Spleen (tissue), 11 donors: ENCODE results near the gene TFB1M. TPM values are rescaled to one million over a fixed set of nuclear protein-coding genes. Genes with fewer than 3 reads are reported as not detected.
"Not testable (repeated sequence)": the region's sequence is repeated elsewhere in the genome, so short reads cannot be mapped to it uniquely, and the experiment has no call there.

Experiments
- DNase-seq: peaks from one replicate; pipeline ENCODE4 v3.0.0-alpha.2; 2020
- H3K27ac ChIP-seq, 8 donors: fragments of 200-600 bp; sonication (generic) in 7 of 8; 1 replicate in 4 of 8; 2 replicates in 4 of 8; pipeline versions ENCODE4 v1.5.0 to v1.8.0; 2016 to 2021; ENCODE audit warnings: inconsistent platforms in 4 of 8, mild to moderate bottlenecking in 4 of 8, moderate library complexity in 1 of 8
- H3K27me3 ChIP-seq, 7 donors: fragments of 200-600 bp; sonication (generic) in 6 of 7; replicated peaks in 1 of 7; 1 replicate in 4 of 7; 2 replicates in 3 of 7; pipeline versions ENCODE4 v1.5.0 to v1.8.0; 2016 to 2021; ENCODE audit warnings: inconsistent platforms in 3 of 7, mild to moderate bottlenecking in 1 of 7
- H3K36me3 ChIP-seq, 6 donors: fragments of 200-600 bp; sonication (generic) in 5 of 6; 1 replicate in 4 of 6; 2 replicates in 2 of 6; pipeline versions ENCODE4 v1.5.0 to v1.8.0; 2016 to 2021; ENCODE audit warnings: inconsistent platforms in 2 of 6
- H3K4me1 ChIP-seq, 6 donors: fragments of 200-600 bp; sonication (generic) in 5 of 6; 1 replicate in 3 of 6; 2 replicates in 3 of 6; pipeline versions ENCODE4 v1.5.0 to v1.8.0; 2016 to 2021; ENCODE audit warnings: inconsistent platforms in 3 of 6
- H3K4me3 ChIP-seq, 8 donors: fragments of 200-600 bp; sonication (generic) in 7 of 8; 1 replicate in 4 of 8; 2 replicates in 4 of 8; pipeline versions ENCODE4 v1.5.0 to v1.8.0; 2016 to 2021; ENCODE audit warnings: inconsistent platforms in 4 of 8, mild to moderate bottlenecking in 4 of 8, moderate library complexity in 2 of 8
- H3K9me3 ChIP-seq, 8 donors: fragments of 200-600 bp; sonication (generic) in 7 of 8; 1 replicate in 4 of 8; 2 replicates in 4 of 8; pipeline versions ENCODE4 v1.5.0 to v1.8.0; 2016 to 2021; ENCODE audit warnings: inconsistent platforms in 4 of 8
- CTCF ChIP-seq, 11 experiments: fragments of 200-600 bp in 7 of 11; fragments of 450-650 bp in 4 of 11; sonication (generic) in 4 of 11; IDR thresholded peaks in 8 of 11; conservative IDR thresholded peaks in 3 of 11; 1 replicate in 7 of 11; 2 replicates in 4 of 11; pipeline versions ENCODE4 v1.4.0 to v1.8.0; 2016 to 2021; ENCODE audit warnings: antibody characterized with exemption in 11 of 11, inconsistent platforms in 4 of 11, mild to moderate bottlenecking in 1 of 11
- POLR2A ChIP-seq, 3 donors: fragments of 450-650 bp; IDR thresholded peaks; one replicate each; pipeline ENCODE4 v1.5.1; 2017; ENCODE audit warnings: antibody characterized with exemption in 3 of 3, mild to moderate bottlenecking in 1 of 3
- POLR2AphosphoS5 ChIP-seq, 3 donors: sonication (generic); formaldehyde crosslinking; IDR thresholded peaks; one replicate each; pipeline ENCODE4 v1.5.1; 2017; ENCODE audit warnings: antibody characterized with exemption in 3 of 3
- WGBS, 5 donors: extraction: QIAGEN DNeasy Blood & Tissue Kit in 3 of 5; methylation state at CpG; one replicate each; pipeline versions ENCODE4 v1.1.5 to v1.1.7; 2013 to 2018; 5-methylcytosine and 5-hydroxymethylcytosine counted together
- intact Hi-C: fragments of 100-400 bp; cut with DNase I; formaldehyde crosslinking; loops from one replicate; pipeline ENCODE4 v1.15.0; 2023; ENCODE audit warnings: low total_unique reads
- polyA plus RNA-seq, 3 donors: library from polyadenylated mRNA; stranded (reverse); fragments of 200-250 nt; gene quantifications; one replicate each; pipeline ENCODE4 v1.2.1, GENCODE V29; 2013
- total RNA-seq, 7 donors: library from RNA; depleted of rRNA in 3 of 7; stranded (reverse); fragments of >200 nt in 3 of 7; fragmentation: NEBNext Ultra II Directional in 4 of 7; extraction: Animal tissue kit (Norgen Biotek cat#: 25700) in 4 of 7; gene quantifications; one replicate each; pipeline versions ENCODE4 v1.1.0 to v1.2.1, GENCODE V29; 2016 to 2021
- donor health status: healthy with polysubstance abuse.
- donor health status: DM: no; HTN: no; CAD: no; lungs with moderate emphysema.
- donor health status: DM: no; HTN: no; CAD: no.
- donor health status: Bipolar disorder and iron deficiency.
- donor health status: healthy.
- donor health status: DM: no; HTN: no; CAD: no.
- donor health status: DM: yes; HTN: yes; CAD: no.

The TFB1M gene
- total and polyA plus RNA-seq, 10 donors: 11.4 to 39.2 (median 21.0) TPM

DNA sequence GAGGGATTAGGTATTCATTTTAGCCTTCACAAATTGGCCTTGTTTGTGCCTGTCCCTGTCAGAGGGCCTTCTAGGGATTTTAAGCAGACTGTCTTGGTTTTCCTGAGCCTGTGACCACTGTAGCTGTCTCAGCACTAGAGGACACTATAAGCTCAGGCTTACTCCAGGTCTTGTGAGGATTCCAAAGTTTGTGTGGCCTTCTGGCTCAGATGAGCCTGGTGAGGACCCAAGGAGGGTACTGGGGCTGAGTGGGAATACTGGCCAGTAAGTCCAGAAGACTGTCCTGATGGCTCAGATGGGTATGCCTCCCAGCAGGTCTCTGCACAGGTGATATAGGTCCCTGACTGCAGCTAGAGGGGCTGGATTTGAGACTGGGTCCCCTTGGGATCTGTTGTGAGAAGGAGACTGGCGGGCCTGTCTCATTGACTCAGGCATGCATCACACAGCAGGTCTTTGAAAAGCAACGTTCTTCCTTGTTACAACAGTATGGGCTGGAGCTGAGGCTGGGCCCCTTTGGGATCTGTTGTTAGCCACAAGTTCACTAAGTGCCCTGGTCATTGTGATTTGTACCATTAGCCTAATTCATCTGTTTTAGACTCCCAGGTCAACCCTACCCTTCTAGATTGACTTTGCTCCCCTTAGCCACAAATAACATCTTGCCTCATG is 26.3 kb upstream of the TFB1M start:
- Histone ChIP-seq H3K9me3 (peaks cover 0 to 46% (median 24%) of the 10 kb centered on the region in 8 donors), H3K36me3 (no peaks in the 10 kb centered on the region), H3K4me1 (no peaks in the 10 kb centered on the region), H3K27ac (no peak overlapping the region), H3K4me3 (no peak overlapping the region), H3K27me3 (no peaks in the 10 kb centered on the region)
- DNase-seq: no peak
- WGBS, 5 donors: 17 to 100% (median 74%) methylated on average over 1 to 2 of the region's 2 CpGs
- intact Hi-C loops: no loop called here
- no peak for TF ChIP-seq CTCF (IDR thresholded peaks at IDR 0.05 in 8 of 11, conservative IDR thresholded peaks at IDR 0.05 in 3 of 11)
- no peak for TF ChIP-seq POLR2A (IDR thresholded peaks at IDR 0.05)
- no peak for TF ChIP-seq POLR2AphosphoS5 (IDR thresholded peaks at IDR 0.05)

DNA sequence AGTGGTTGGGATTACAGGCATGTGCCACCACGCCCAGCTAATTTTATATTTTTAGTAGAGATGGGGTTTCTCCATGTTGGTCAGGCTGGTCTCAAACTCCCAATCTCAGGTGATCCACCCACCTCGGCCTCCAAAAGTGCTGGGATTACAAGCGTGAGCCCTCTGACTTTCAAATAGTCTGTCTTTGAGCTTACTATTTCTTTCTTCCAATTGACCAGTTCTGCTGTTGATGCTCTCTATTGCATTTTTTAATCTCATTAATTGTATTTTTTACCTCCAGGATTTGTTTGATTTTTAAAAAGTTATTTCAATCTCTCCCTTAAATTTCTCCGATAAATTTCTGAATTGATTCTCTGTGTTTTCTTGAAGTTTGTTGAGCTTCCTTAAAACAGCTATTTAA is 25.6 kb upstream of the TFB1M start:
- intact Hi-C loops, H3K4me1 ChIP-seq, DNase-seq, H3K27me3 ChIP-seq, H3K36me3 ChIP-seq, H3K27ac ChIP-seq, H3K4me3 ChIP-seq: not testable (repeated sequence)
- 71 to 97% (median 86%) methylated on average over 4 of the region's 4 CpGs for WGBS, 5 donors
- H3K9me3 ChIP-seq: peaks cover 0 to 41% (median 21%) of the 10 kb centered on the region in 8 donors

DNA sequence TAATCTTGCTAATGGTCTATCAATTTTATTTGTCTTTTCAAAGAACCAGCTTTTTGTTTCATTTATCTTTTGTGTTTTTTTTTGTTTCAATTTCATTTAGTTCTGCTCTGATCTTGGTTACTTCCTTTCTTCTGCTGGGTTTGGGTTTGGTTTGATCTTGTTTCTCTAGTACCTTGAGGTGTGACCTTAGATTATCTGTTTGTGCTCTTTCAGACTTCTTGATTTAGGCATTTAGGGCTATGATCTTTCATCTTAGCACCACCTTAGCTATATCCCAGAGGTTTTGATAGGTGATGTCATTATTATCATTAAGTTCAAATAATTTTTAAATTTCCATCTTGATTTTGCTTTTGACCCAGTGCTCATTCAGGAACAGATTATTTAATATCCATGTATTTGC is 24.0 kb upstream of the TFB1M start:
- H3K4me3 ChIP-seq, H3K27me3 ChIP-seq, DNase-seq, intact Hi-C loops, H3K36me3 ChIP-seq, H3K27ac ChIP-seq: not testable (repeated sequence)
- peaks cover 0 to 41% (median 21%) of the 10 kb centered on the region in 8 donors for H3K9me3 ChIP-seq
- H3K4me1 ChIP-seq: peaks cover 0 to 10% (median 1%) of the 10 kb centered on the region in 6 donors

DNA sequence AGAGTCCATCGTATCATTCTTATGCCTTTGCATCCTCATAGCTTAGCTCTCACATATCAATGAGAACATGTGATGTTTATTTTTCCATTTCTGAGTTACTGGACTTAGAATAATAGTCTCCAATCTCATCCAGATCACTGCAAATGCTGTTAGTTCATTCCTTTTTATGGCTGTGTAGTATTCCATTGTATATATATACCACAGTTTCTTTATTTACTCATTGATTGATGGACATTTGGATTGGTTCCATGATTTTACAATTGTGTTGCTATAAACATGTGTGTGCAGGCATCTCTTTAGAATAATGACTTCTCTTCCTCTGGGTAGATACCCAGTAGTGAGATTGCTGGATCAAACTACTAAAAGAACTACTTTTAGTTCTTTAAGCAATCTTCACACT is 21.0 kb upstream of the TFB1M start:
- Histone ChIP-seq H3K9me3 (peaks cover 0 to 32% (median 15%) of the 10 kb centered on the region in 8 donors), H3K27me3 (no peaks in the 10 kb centered on the region), H3K36me3 (no peaks in the 10 kb centered on the region), H3K4me1 (peaks cover 0 to 14% (median 1%) of the 10 kb centered on the region in 6 donors), H3K27ac (no peak overlapping the region), H3K4me3 (no peak overlapping the region)
- TF ChIP-seq POLR2A (IDR thresholded peaks at IDR 0.05): no peak
- TF ChIP-seq POLR2AphosphoS5 (IDR thresholded peaks at IDR 0.05): no peak
- no peak for TF ChIP-seq CTCF (IDR thresholded peaks at IDR 0.05 in 8 of 11, conservative IDR thresholded peaks at IDR 0.05 in 3 of 11)
- intact Hi-C loops: no loop called here
- no peak for DNase-seq
- 90 to 100% (median 98%) methylated on average over 1 of the region's 1 CpG for WGBS, 5 donors

- H3K27me3 ChIP-seq, intact Hi-C loops, H3K27ac ChIP-seq, H3K4me3 ChIP-seq, DNase-seq, H3K36me3 ChIP-seq: not testable (repeated sequence)
- H3K9me3 ChIP-seq: peaks cover 0 to 20% (median 4%) of the 10 kb centered on the region in 8 donors
- H3K4me1 ChIP-seq: peaks cover 0 to 14% (median 1%) of the 10 kb centered on the region in 6 donors
- WGBS, 5 donors: 90 to 94% (median 93%) methylated on average over 7 of the region's 7 CpGs
Measured at GRCh38 chr6:155334073-155334472, 19.8 kb upstream of the TFB1M start.

DNA sequence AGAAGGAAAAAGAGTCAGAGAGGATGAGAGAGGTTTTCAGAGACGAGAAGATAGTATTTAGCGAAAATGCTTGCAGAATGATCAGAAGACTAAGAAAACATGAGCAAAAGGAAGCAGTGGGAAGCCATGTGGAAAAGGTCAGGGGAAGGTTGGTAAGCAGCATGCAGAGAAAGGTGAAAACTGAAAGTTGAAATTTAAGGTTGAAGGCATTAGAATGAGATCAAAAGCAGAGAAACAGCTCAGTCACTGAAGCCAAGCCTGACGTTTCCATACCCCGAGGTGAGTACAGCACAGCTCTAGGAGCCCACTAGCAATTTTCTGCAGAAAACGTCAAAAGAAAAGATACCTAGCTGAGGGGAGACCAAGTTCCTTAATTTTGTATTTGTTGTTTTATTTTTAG is 19.1 kb upstream of the TFB1M start:
- DNase-seq: no peak
- peaks cover 0 to 14% (median 1%) of the 10 kb centered on the region in 6 donors for H3K4me1 ChIP-seq

More for the DNA sequence above, 19.1 kb upstream of the TFB1M start:
- Histone ChIP-seq H3K27me3 (no peaks in the 10 kb centered on the region), H3K27ac (no peak overlapping the region), H3K9me3 (peaks cover 0 to 15% (median 0%) of the 10 kb centered on the region in 8 donors), H3K4me3 (no peak overlapping the region), H3K36me3 (no peaks in the 10 kb centered on the region)
- 34 to 62% (median 45%) methylated on average over 5 of the region's 5 CpGs for WGBS, 5 donors
- intact Hi-C loops: no loop called here
- TF ChIP-seq POLR2AphosphoS5 (IDR thresholded peaks at IDR 0.05) (no peak), CTCF (IDR thresholded peaks at IDR 0.05 in 8 of 11, conservative IDR thresholded peaks at IDR 0.05 in 3 of 11) (no peak), POLR2A (IDR thresholded peaks at IDR 0.05) (no peak)
